Activated CD8-positive, alpha-beta T cell treated with anti-CD3 and anti-CD28 coated beads for 36 hours (primary cell): ENCODE data around the gene TBL1X. TPM values are rescaled to one million over a fixed set of nuclear protein-coding genes. Genes with fewer than 3 reads are reported as not detected.

Experiments used
- ATAC-seq: fragments of 200-7000 bp; cut with Tn5 transposase; one replicate; pipeline ENCODE4 v1.10.0; 2021; ENCODE audit warnings: mild to moderate bottlenecking, moderate library complexity
- CTCF ChIA-PET: fragments of 350-600 bp; sonication (Branson Sonifier 250); formaldehyde crosslinking; loops from one replicate; lab custom pipeline; 2021; ENCODE audit warnings: antibody characterized with exemption; lab: Charles Lee
- POLR2A ChIA-PET: fragments of 350-600 bp; sonication (Branson Sonifier 250); formaldehyde crosslinking; loops from one replicate; lab custom pipeline; 2021; ENCODE audit warnings: antibody characterized with exemption; lab: Charles Lee
- DNase-seq: peaks from one replicate; pipeline ENCODE4 v3.0.0-alpha.2; 2020
- H3K27ac Mint-ChIP-seq: one replicate; pipeline ENCODE4 v1.8.0; 2021; ENCODE audit warnings: mild to moderate bottlenecking, mixed read lengths
- H3K27me3 Mint-ChIP-seq: one replicate; pipeline ENCODE4 v1.8.0; 2021; ENCODE audit warnings: mixed read lengths
- H3K36me3 Mint-ChIP-seq: one replicate; pipeline ENCODE4 v1.8.0; 2021; ENCODE audit warnings: low read depth, mixed read lengths
- H3K4me1 Mint-ChIP-seq: one replicate; pipeline ENCODE4 v1.8.0; 2021; ENCODE audit warnings: low read depth, mixed read lengths
- H3K4me3 Mint-ChIP-seq: one replicate; pipeline ENCODE4 v1.8.0; 2021; ENCODE audit warnings: mild to moderate bottlenecking, moderate library complexity, mixed read lengths
- H3K9me3 Mint-ChIP-seq: one replicate; pipeline ENCODE4 v1.8.0; 2021; ENCODE audit warnings: mixed read lengths
- intact Hi-C: fragments of 100-400 bp; cut with micrococcal nuclease; formaldehyde crosslinking; loops from one replicate; pipeline ENCODE4 v1.10.0; 2022
- total RNA-seq, 2 experiments: library from RNA; stranded (reverse); gene quantifications; one replicate each; pipeline ENCODE4 v1.2.3, GENCODE V29; 2021
- TF ChIP-seq, protein P1 (sequence below): fragments of 200-600 bp; IDR thresholded peaks from one replicate; pipeline ENCODE4 v1.8.0; 2022; ENCODE audit warnings: antibody characterized with exemption, mild to moderate bottlenecking

The TBL1X gene
- total RNA-seq, 2 experiments from 2014 or later, result 28.9 to 32.0 TPM

DNA sequence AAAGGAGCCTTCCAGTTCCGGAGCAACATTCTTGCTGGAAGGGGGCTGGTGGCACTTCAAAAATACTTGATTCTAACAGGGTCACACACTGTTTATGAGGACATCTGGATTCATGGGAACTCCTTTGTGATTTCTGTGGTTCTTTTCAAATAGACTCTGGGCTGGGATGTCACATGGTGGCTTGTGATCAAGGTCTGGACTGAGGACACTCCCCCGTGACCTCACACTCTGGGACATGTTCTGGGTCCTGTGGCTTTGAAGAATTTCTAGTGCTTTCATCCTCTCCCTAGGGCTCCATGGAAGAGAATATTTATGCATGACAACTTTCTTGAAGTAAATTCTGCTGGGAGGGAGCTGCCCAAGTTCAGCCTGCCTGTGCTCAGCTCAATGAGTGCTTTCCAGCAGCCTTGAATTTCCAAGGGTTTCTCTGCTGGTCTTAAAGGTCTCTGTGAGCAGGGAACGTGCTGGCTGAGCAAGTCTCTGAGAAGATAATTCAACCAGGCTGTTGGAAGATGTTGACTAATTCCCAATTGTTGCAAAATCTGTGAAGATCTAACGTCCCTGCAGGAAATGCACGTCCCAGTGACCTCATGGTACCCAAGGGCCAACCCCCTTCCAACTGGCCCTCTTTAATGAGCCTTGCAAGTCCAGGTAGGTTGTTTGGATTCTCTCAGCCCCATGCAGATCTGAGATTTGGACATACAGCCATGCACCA, 264.5 kb downstream of the TBL1X start:
- DNase-seq (no peak), ATAC-seq (no peak)
- Mint-ChIP-seq H3K27ac (no peak overlapping the region), H3K4me3 (no peak overlapping the region), H3K36me3 (peaks cover 3% of the 10 kb centered on the region), H3K4me1 (peaks cover 3% of the 10 kb centered on the region), H3K9me3 (peaks cover 12% of the 10 kb centered on the region), H3K27me3 (peaks cover 2% of the 10 kb centered on the region)
- CTCF ChIA-PET, result no interaction called here
- POLR2A ChIA-PET, result no interaction called here
- intact Hi-C loops, result no loop called here
- TF ChIP-seq, protein P1, sequence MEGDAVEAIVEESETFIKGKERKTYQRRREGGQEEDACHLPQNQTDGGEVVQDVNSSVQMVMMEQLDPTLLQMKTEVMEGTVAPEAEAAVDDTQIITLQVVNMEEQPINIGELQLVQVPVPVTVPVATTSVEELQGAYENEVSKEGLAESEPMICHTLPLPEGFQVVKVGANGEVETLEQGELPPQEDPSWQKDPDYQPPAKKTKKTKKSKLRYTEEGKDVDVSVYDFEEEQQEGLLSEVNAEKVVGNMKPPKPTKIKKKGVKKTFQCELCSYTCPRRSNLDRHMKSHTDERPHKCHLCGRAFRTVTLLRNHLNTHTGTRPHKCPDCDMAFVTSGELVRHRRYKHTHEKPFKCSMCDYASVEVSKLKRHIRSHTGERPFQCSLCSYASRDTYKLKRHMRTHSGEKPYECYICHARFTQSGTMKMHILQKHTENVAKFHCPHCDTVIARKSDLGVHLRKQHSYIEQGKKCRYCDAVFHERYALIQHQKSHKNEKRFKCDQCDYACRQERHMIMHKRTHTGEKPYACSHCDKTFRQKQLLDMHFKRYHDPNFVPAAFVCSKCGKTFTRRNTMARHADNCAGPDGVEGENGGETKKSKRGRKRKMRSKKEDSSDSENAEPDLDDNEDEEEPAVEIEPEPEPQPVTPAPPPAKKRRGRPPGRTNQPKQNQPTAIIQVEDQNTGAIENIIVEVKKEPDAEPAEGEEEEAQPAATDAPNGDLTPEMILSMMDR, result no peak

DNA sequence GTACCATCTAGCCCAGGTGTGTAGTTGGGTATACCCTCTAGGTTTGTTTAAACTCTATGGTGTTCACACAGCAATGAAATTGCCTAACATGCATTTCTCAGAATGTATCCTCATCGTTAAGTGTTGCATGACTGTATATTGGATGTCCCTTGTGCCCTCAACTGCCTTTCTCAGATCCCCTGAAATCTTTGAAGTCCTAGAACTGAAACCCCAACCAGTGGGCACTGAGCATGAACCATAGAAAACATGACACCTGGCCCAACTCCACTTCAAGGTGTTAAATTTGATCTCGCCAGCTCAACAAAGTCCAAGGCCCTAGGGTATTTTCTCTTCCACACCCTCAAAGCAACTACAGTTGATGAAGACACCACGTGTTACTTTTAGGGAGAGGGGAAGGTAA, 265.2 kb downstream of the TBL1X start:
- POLR2A ChIA-PET, result no interaction called here
- TF ChIP-seq, protein P1, result no peak
- intact Hi-C loops, result no loop called here
- Mint-ChIP-seq H3K9me3 (peaks cover 11% of the 10 kb centered on the region), H3K27ac (no peak overlapping the region), H3K4me3 (no peak overlapping the region), H3K4me1 (peaks cover 3% of the 10 kb centered on the region), H3K27me3 (peaks cover 2% of the 10 kb centered on the region), H3K36me3 (peaks cover 3% of the 10 kb centered on the region)
- CTCF ChIA-PET, result no interaction called here
- no peak for DNase-seq
- ATAC-seq, result peak; percentile 13

DNA sequence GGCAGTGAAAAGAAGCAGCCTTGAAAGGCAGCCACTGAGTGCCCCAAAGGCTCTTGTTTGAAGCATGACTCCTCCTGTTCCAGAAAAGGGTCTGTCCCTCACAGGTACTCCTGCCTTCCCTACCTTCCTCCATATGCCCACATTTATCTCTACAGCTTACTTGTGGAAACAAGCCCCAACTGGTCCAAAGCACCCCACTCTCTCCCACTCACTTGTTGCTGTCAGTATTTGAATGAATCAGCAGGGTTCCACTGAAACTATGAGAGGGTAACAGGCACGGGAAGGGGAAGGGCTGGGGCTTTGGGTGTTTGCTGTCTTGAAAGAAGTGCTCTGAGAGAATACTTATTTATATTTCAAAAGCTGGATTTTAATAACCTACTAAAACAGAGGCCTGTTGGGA, 265.9 kb downstream of the TBL1X start:
- H3K4me1 Mint-ChIP-seq, result peaks cover 3% of the 10 kb centered on the region
- DNase-seq (peak; percentile 10), ATAC-seq (peak; percentile 45)
- no peak overlapping the region for H3K27ac Mint-ChIP-seq
- CTCF ChIA-PET, result no interaction called here
- H3K9me3 Mint-ChIP-seq, result peaks cover 9% of the 10 kb centered on the region
- H3K27me3 Mint-ChIP-seq, result peaks cover 2% of the 10 kb centered on the region
- TF ChIP-seq, protein P1, result no peak
- no peak overlapping the region for H3K4me3 Mint-ChIP-seq
- intact Hi-C loops, result no loop called here
- POLR2A ChIA-PET, result no interaction called here
- peaks cover 3% of the 10 kb centered on the region for H3K36me3 Mint-ChIP-seq

DNA sequence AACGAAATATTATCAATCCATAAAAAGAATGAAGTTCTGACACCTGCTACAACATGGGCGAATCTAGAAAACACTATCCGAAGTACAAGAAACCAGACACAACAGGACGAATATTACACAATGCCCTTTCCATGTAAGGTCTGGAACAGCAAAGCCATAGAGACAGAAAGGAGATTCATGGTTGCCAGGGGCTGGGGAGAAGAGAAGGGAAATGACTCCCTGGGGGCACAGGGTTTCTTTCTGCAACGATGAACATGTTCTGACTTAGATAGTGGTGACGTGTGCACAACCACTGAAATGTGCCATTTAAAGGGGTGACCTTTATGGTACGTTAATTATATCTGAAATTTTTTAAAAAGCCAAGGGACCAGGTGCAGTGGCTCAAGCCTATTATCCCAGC, 272.5 kb downstream of the TBL1X start:
- TF ChIP-seq, protein P1, result no peak
- Mint-ChIP-seq H3K27me3 (no peaks in the 10 kb centered on the region), H3K27ac (no peak overlapping the region), H3K4me1 (no peaks in the 10 kb centered on the region), H3K4me3 (no peak overlapping the region), H3K9me3 (no peaks in the 10 kb centered on the region), H3K36me3 (no peaks in the 10 kb centered on the region)
- ChIA-PET POLR2A (no interaction called here), CTCF (no interaction called here)
- intact Hi-C loops, result no loop called here
- no peak for DNase-seq
- ATAC-seq, result no peak

DNA sequence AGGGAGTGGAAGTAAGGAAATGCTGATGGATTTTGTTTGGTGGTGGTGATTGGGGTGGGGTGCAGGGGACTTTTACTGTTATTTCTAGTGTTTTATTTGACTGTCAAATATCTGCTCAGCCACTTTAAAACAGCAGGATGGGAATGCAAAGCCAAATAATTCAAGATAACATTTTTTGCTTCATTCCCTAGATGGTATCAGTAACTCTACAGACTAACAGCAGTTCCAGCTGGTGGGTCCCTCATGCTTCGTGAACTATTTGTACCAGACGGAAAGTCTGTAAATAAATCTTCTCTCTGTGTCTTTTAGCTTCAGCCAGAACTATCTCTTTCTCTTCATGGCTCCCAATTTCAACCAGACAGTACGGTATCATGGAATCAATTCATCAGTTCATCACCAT, 273.3 kb downstream of the TBL1X start:
- TF ChIP-seq, protein P1, result no peak
- intact Hi-C loops, result no loop called here
- ATAC-seq, result no peak
- no peaks in the 10 kb centered on the region for H3K27me3 Mint-ChIP-seq
- H3K27ac Mint-ChIP-seq, result no peak overlapping the region
- POLR2A ChIA-PET, result no interaction called here
- H3K4me1 Mint-ChIP-seq, result no peaks in the 10 kb centered on the region
- H3K36me3 Mint-ChIP-seq, result no peaks in the 10 kb centered on the region
- DNase-seq, result no peak
- CTCF ChIA-PET, result no interaction called here
- no peak overlapping the region for H3K4me3 Mint-ChIP-seq
- no peaks in the 10 kb centered on the region for H3K9me3 Mint-ChIP-seq
